ENCODE results near the gene CYP27B1.

CYP27B1 gene

DNA sequence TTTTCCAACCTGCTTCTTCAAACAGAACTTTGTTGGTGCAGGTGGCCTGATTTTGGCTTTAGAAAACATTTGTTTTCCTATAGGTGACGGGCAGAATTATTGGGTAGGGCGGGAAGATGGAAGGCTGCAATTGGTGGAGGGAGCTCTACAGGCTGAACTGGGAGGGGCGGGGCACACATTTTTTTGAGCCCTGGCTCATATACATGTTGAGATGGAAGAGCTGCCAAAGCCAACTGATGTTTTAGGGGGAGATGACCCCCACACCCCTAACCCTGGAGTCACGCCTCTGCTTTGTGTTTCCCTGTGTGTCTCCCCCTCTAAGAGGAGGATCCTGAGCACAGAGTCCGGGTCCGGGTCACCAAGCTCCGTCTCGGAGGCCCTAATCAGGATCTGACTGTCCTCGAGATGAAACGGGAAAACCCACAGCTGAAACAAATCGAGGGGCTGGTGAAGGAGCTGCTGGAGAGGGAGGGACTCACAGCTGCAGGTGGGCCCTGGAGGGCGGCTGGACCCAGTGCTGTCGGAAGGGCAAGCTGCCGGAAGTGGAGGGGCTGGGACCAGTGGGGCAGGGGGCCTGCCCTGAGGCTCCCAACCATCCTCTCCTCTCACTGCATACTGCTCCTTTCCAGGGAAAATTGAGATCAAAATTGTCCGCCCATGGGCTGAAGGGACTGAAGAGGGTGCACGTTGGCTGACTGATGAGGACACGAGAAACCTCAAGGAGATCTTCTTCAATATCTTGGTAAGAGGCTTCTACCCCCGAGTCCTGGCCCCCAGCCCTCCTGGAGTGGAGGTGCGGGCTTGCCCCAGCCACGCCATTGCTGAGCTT lies 46.9 kb downstream of the CYP27B1 start:
- Histone ChIP-seq H2BK15ac (replicated peaks; ENCODE audit: low read depth) (no peak overlapping the region), H3K56ac (ENCODE audit: low read length) (no peak overlapping the region), H3K4me1 (ENCODE audit: control insufficient read depth, low read depth, low read length) (no peaks in the 10 kb centered on the region), H3K9ac (ENCODE audit: low read length) (no peak overlapping the region), H3K79me1 (ENCODE audit: low read length) (no peaks in the 10 kb centered on the region), H3K4me3 (ENCODE audit: low read length) (no peak overlapping the region), H2BK5ac (ENCODE audit: low read length) (no peak overlapping the region), H3K4me2 (ENCODE audit: low read length) (no peak overlapping the region), H2AK5ac (ENCODE audit: low read length) (no peak overlapping the region), H4K8ac (ENCODE audit: low read depth, low read length) (no peak overlapping the region), H3K23ac (ENCODE audit: low read length) (no peak overlapping the region), H2BK120ac (ENCODE audit: low read depth, low read length) (no peak overlapping the region), H3K27me3 (ENCODE audit: insufficient read depth, low read length, poor library complexity) (no peaks in the 10 kb centered on the region), H3K36me3 (ENCODE audit: control insufficient read depth, insufficient read depth, low read length) (peaks cover 6% of the 10 kb centered on the region), H4K5ac (ENCODE audit: low read length) (no peak overlapping the region), H3K18ac (ENCODE audit: low read length) (no peak overlapping the region), H3K4ac (ENCODE audit: low read depth, low read length) (no peak overlapping the region), H3K27ac (ENCODE audit: low read depth, low read length) (no peak overlapping the region), H3K79me2 (ENCODE audit: control insufficient read depth, insufficient read depth, low read length) (no peaks in the 10 kb centered on the region)
- WGBS (ENCODE audit: extremely low coverage, insufficient coverage, low lambda C conversion rate) = no CpG with 5 or more reads among the region's 20 CpGs
- DNase-seq = no peak

- H3K4me1 ChIP-seq (ENCODE audit: control insufficient read depth, low read depth, low read length) = no peaks in the 10 kb centered on the region
- no peak overlapping the region for H3K4ac ChIP-seq (ENCODE audit: low read depth, low read length)
- H3K27me3 ChIP-seq (ENCODE audit: insufficient read depth, low read length, poor library complexity) = no peaks in the 10 kb centered on the region
- no peak overlapping the region for H4K5ac ChIP-seq (ENCODE audit: low read length)
- H2AK5ac ChIP-seq (ENCODE audit: low read length) = no peak overlapping the region
- no peak overlapping the region for H2BK120ac ChIP-seq (ENCODE audit: low read depth, low read length)
- no peaks in the 10 kb centered on the region for H3K79me1 ChIP-seq (ENCODE audit: low read length)
- no peak for DNase-seq
- H3K79me2 ChIP-seq (ENCODE audit: control insufficient read depth, insufficient read depth, low read length) = no peaks in the 10 kb centered on the region
- H3K4me2 ChIP-seq (ENCODE audit: low read length) = no peak overlapping the region
- no CpG with 5 or more reads among the region's 15 CpGs for WGBS (ENCODE audit: extremely low coverage, insufficient coverage, low lambda C conversion rate)
- peaks cover 6% of the 10 kb centered on the region for H3K36me3 ChIP-seq (ENCODE audit: control insufficient read depth, insufficient read depth, low read length)
- H2BK5ac ChIP-seq (ENCODE audit: low read length) = no peak overlapping the region
- no peak overlapping the region for H2BK15ac ChIP-seq (replicated peaks; ENCODE audit: low read depth)
- no peak overlapping the region for H4K8ac ChIP-seq (ENCODE audit: low read depth, low read length)
- H3K23ac ChIP-seq (ENCODE audit: low read length) = no peak overlapping the region
- no peak overlapping the region for H3K27ac ChIP-seq (ENCODE audit: low read depth, low read length)
- no peak overlapping the region for H3K9ac ChIP-seq (ENCODE audit: low read length)
- no peak overlapping the region for H3K4me3 ChIP-seq (ENCODE audit: low read length)
- H3K56ac ChIP-seq (ENCODE audit: low read length) = no peak overlapping the region
- no peak overlapping the region for H3K18ac ChIP-seq (ENCODE audit: low read length)
Measured at GRCh38 chr12:57718641-57719528, 48.0 kb downstream of the CYP27B1 start.

DNA sequence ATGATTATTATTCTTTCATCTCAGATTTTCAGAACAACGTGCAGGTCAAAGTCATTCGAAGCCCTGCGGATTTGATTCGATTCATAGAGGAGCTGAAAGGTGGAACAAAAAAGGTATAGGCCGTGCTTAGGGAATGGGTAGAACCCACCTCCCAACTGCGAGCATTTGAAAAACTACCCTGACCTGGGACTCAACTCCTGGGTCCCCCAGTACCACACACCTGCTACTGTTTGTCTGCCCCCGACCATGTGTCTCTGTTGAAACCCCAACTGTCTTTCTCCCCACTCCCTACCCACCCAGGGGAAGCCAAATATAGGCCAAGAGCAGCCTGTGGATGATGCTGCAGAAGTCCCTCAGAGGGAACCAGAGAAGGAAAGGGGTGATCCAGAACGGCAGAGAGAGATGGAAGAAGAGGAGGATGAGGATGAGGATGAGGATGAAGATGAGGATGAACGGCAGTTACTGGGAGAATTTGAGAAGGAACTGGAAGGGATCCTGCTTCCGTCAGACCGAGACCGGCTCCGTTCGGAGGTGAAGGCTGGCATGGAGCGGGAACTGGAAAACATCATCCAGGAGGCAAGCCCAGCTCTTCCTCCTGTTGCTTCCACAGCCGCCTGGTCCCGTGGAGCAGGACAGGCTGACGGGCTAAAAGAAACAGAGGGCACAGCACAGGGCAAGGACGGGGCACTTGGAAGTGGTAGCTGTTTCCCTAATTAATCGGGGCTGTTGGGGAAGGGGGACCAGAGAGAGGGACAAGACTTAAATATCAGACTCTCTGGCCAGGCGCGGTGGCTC lies 48.8 kb downstream of the CYP27B1 start:
- Histone ChIP-seq H3K27me3 (ENCODE audit: insufficient read depth, low read length, poor library complexity) (no peaks in the 10 kb centered on the region), H3K23ac (ENCODE audit: low read length) (no peak overlapping the region), H3K36me3 (ENCODE audit: control insufficient read depth, insufficient read depth, low read length) (peaks cover 6% of the 10 kb centered on the region), H3K79me2 (ENCODE audit: control insufficient read depth, insufficient read depth, low read length) (no peaks in the 10 kb centered on the region), H3K79me1 (ENCODE audit: low read length) (no peaks in the 10 kb centered on the region), H3K27ac (ENCODE audit: low read depth, low read length) (no peak overlapping the region), H4K8ac (ENCODE audit: low read depth, low read length) (no peak overlapping the region), H4K5ac (ENCODE audit: low read length) (no peak overlapping the region), H3K4ac (ENCODE audit: low read depth, low read length) (no peak overlapping the region), H3K4me2 (ENCODE audit: low read length) (no peak overlapping the region), H3K4me1 (ENCODE audit: control insufficient read depth, low read depth, low read length) (no peaks in the 10 kb centered on the region), H3K18ac (ENCODE audit: low read length) (no peak overlapping the region), H3K4me3 (ENCODE audit: low read length) (no peak overlapping the region), H3K9ac (ENCODE audit: low read length) (no peak overlapping the region), H2BK5ac (ENCODE audit: low read length) (no peak overlapping the region), H2BK120ac (ENCODE audit: low read depth, low read length) (no peak overlapping the region), H2AK5ac (ENCODE audit: low read length) (no peak overlapping the region), H3K56ac (ENCODE audit: low read length) (no peak overlapping the region), H2BK15ac (replicated peaks; ENCODE audit: low read depth) (no peak overlapping the region)
- 100% methylated on average over 2 of the region's 22 CpGs for WGBS (ENCODE audit: extremely low coverage, insufficient coverage, low lambda C conversion rate)
- DNase-seq = no peak

GRCh38 chr12:57717131-57717530 lies 49.7 kb downstream of the CYP27B1 start:
- Histone ChIP-seq H2BK120ac (ENCODE audit: low read depth, low read length) (no peak overlapping the region), H3K4me3 (ENCODE audit: low read length) (no peak overlapping the region), H3K18ac (ENCODE audit: low read length) (no peak overlapping the region), H3K4me2 (ENCODE audit: low read length) (no peak overlapping the region), H3K9ac (ENCODE audit: low read length) (no peak overlapping the region), H2BK5ac (ENCODE audit: low read length) (no peak overlapping the region), H3K4me1 (ENCODE audit: control insufficient read depth, low read depth, low read length) (no peaks in the 10 kb centered on the region), H2AK5ac (ENCODE audit: low read length) (no peak overlapping the region), H3K79me2 (ENCODE audit: control insufficient read depth, insufficient read depth, low read length) (no peaks in the 10 kb centered on the region), H4K8ac (ENCODE audit: low read depth, low read length) (no peak overlapping the region), H3K4ac (ENCODE audit: low read depth, low read length) (no peak overlapping the region), H4K5ac (ENCODE audit: low read length) (no peak overlapping the region), H3K56ac (ENCODE audit: low read length) (no peak overlapping the region), H2BK15ac (replicated peaks; ENCODE audit: low read depth) (no peak overlapping the region), H3K36me3 (ENCODE audit: control insufficient read depth, insufficient read depth, low read length) (peaks cover 6% of the 10 kb centered on the region), H3K27ac (ENCODE audit: low read depth, low read length) (no peak overlapping the region), H3K23ac (ENCODE audit: low read length) (no peak overlapping the region), H3K27me3 (ENCODE audit: insufficient read depth, low read length, poor library complexity) (no peaks in the 10 kb centered on the region), H3K79me1 (ENCODE audit: low read length) (no peaks in the 10 kb centered on the region)
- DNase-seq = no peak
- no CpG with 5 or more reads among the region's 5 CpGs for WGBS (ENCODE audit: extremely low coverage, insufficient coverage, low lambda C conversion rate)

DNA sequence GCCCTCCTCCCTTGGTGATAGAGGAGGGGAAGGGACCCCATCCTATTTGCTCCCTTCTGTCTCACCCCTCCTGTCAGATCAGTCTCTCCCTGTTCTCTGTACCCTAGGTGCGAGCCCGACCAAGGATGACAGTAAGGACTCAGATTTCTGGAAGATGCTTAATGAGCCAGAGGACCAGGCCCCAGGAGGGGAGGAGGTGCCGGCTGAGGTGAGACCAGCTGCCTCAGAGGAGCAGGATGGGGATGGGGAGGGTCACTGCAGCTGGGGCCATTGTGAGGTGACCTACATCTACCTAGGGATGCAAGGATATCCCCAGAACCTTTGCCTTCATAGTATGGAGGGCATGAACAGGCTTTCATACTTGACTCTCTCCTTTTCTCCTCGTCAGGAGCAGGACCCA lies 50.6 kb downstream of the CYP27B1 start:
- Histone ChIP-seq H3K27me3 (ENCODE audit: insufficient read depth, low read length, poor library complexity) (no peaks in the 10 kb centered on the region), H3K36me3 (ENCODE audit: control insufficient read depth, insufficient read depth, low read length) (peaks cover 6% of the 10 kb centered on the region), H3K9ac (ENCODE audit: low read length) (no peak overlapping the region), H4K8ac (ENCODE audit: low read depth, low read length) (no peak overlapping the region), H2BK120ac (ENCODE audit: low read depth, low read length) (no peak overlapping the region), H3K23ac (ENCODE audit: low read length) (no peak overlapping the region), H3K56ac (ENCODE audit: low read length) (no peak overlapping the region), H3K18ac (ENCODE audit: low read length) (no peak overlapping the region), H2BK5ac (ENCODE audit: low read length) (no peak overlapping the region), H4K5ac (ENCODE audit: low read length) (no peak overlapping the region), H3K4ac (ENCODE audit: low read depth, low read length) (no peak overlapping the region), H3K27ac (ENCODE audit: low read depth, low read length) (no peak overlapping the region), H3K4me2 (ENCODE audit: low read length) (no peak overlapping the region), H3K79me2 (ENCODE audit: control insufficient read depth, insufficient read depth, low read length) (no peaks in the 10 kb centered on the region), H3K79me1 (ENCODE audit: low read length) (no peaks in the 10 kb centered on the region), H2AK5ac (ENCODE audit: low read length) (no peak overlapping the region), H2BK15ac (replicated peaks; ENCODE audit: low read depth) (no peak overlapping the region), H3K4me1 (ENCODE audit: control insufficient read depth, low read depth, low read length) (no peaks in the 10 kb centered on the region), H3K4me3 (ENCODE audit: low read length) (no peak overlapping the region)
- DNase-seq = no peak
- WGBS (ENCODE audit: extremely low coverage, insufficient coverage, low lambda C conversion rate) = no CpG with 5 or more reads among the region's 4 CpGs

Data from mesendoderm (in vitro differentiated cells).